Loucy (cell line): ENCODE measurements around the gene CRELD1.
"Not testable (repeated sequence)": the region's sequence is repeated elsewhere in the genome, so short reads cannot be mapped to it uniquely, and the experiment has no call there.

ENCODE experiments used
- H2AFZ ChIP-seq: fragments of 200-600 bp; sonication (generic); 2 replicates; pipeline ENCODE4 v1.6.0; 2016; ENCODE audit warnings: antibody characterized with exemption, mild to moderate bottlenecking, low read length, moderate library complexity
- H3F3A ChIP-seq: fragments of 200-600 bp; 2 replicates; pipeline ENCODE4 v1.6.0; 2016; ENCODE audit warnings: antibody characterized with exemption, low read depth, mild to moderate bottlenecking
- H3K27me3 ChIP-seq: fragments of 200-600 bp; sonication (generic); 2 replicates; pipeline ENCODE4 v1.6.1; 2014; ENCODE audit warnings: low read length, mild to moderate bottlenecking; ENCODE audit not compliant: insufficient read depth, poor library complexity, severe bottlenecking
- H3K36me3 ChIP-seq: fragments of 200-600 bp; sonication (generic); 2 replicates; pipeline ENCODE4 v1.6.1; 2016; ENCODE audit warnings: low read length; ENCODE audit not compliant: insufficient read depth
- H3K4me1 ChIP-seq: fragments of 200-600 bp; sonication (generic); 2 replicates; pipeline ENCODE4 v1.5.1; 2014; ENCODE audit warnings: low read length, mild to moderate bottlenecking; ENCODE audit not compliant: insufficient read depth, poor library complexity, severe bottlenecking
- H3K4me2 ChIP-seq: fragments of 200-600 bp; sonication (generic); 2 replicates; pipeline ENCODE4 v1.6.0; 2014; ENCODE audit warnings: antibody characterized with exemption, low read length, low read depth, mild to moderate bottlenecking; ENCODE audit not compliant: poor library complexity, severe bottlenecking
- H3K4me3 ChIP-seq: fragments of 200-600 bp; sonication (generic); 2 replicates; pipeline ENCODE4 v1.5.1; 2014; ENCODE audit warnings: low read length, mild to moderate bottlenecking, mixed read lengths; ENCODE audit not compliant: poor library complexity, severe bottlenecking
- H3K79me2 ChIP-seq: fragments of 200-600 bp; sonication (generic); 2 replicates; pipeline ENCODE4 v1.6.1; 2014; ENCODE audit warnings: low read length; ENCODE audit not compliant: insufficient read depth
- H3K9ac ChIP-seq: fragments of 200-600 bp; sonication (generic); 2 replicates; pipeline ENCODE4 v1.6.0; 2014; ENCODE audit warnings: mild to moderate bottlenecking, low read depth, low read length, moderate library complexity; ENCODE audit not compliant: poor library complexity, severe bottlenecking
- H3K9me2 ChIP-seq: fragments of 200-600 bp; sonication (generic); replicated peaks from 2 replicates; pipeline ENCODE4 v1.6.1; 2016; ENCODE audit warnings: low read depth, low read length, mixed read lengths
- H3K9me3 ChIP-seq: fragments of 200-600 bp; sonication (generic); 2 replicates; pipeline ENCODE4 v1.6.1; 2014; ENCODE audit warnings: mild to moderate bottlenecking, antibody characterized with exemption, low read length, low read depth; ENCODE audit not compliant: insufficient read depth
- H4K20me1 ChIP-seq: fragments of 200-600 bp; sonication (generic); 2 replicates; pipeline ENCODE4 v1.6.0; 2014; ENCODE audit warnings: antibody characterized with exemption, low read length, mild to moderate bottlenecking; ENCODE audit not compliant: insufficient read depth, poor library complexity, severe bottlenecking
- CTCF ChIP-seq: fragments of 200-600 bp; sonication (generic); conservative IDR thresholded peaks from 2 replicates; pipeline ENCODE4 v1.5.1; 2014; ENCODE audit warnings: mild to moderate bottlenecking, antibody characterized with exemption, low read length
- EZH2phosphoT487 ChIP-seq: fragments of 200-600 bp; IDR thresholded peaks from 2 replicates; pipeline ENCODE4 v1.6.1; 2018; ENCODE audit warnings: antibody characterized with exemption, mild to moderate bottlenecking, moderate library complexity, borderline replicate concordance

The CRELD1 gene

DNA sequence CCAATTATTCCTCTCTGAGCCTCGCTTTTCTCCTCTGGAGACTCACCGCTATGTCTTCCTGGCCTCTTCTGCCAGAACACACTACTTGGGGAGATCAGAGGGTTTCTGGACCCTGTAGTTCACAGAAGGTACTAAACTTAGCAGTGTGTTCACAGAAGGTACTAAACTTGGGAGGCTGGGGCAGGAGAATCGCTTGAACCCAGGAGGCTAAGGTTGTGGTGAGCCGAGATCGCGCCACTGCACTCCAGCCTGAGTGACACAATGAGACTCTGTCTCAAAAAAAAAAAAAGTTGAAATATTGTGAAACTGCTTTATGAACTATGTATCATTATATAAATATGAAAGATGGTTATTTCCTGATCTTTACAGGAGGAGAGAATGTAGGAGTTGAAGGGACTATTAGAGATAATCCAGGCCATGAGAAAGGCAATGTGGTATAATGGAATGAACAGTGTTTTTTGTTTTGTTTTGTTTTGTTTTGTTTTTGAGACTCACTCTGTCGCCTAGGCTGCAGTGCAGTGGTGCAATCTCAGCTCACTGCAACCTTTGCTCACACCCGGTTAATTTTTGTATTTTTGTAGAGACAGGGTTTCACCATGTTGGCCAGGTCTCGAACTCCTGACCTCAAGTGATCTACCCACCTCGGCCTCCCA is 36.8 kb upstream of the CRELD1 start:
- Histone ChIP-seq H4K20me1 (peaks cover 17% of the 10 kb centered on the region), H3K4me1 (peaks cover 41% of the 10 kb centered on the region)
- not testable (repeated sequence) for H3K9ac ChIP-seq

DNA sequence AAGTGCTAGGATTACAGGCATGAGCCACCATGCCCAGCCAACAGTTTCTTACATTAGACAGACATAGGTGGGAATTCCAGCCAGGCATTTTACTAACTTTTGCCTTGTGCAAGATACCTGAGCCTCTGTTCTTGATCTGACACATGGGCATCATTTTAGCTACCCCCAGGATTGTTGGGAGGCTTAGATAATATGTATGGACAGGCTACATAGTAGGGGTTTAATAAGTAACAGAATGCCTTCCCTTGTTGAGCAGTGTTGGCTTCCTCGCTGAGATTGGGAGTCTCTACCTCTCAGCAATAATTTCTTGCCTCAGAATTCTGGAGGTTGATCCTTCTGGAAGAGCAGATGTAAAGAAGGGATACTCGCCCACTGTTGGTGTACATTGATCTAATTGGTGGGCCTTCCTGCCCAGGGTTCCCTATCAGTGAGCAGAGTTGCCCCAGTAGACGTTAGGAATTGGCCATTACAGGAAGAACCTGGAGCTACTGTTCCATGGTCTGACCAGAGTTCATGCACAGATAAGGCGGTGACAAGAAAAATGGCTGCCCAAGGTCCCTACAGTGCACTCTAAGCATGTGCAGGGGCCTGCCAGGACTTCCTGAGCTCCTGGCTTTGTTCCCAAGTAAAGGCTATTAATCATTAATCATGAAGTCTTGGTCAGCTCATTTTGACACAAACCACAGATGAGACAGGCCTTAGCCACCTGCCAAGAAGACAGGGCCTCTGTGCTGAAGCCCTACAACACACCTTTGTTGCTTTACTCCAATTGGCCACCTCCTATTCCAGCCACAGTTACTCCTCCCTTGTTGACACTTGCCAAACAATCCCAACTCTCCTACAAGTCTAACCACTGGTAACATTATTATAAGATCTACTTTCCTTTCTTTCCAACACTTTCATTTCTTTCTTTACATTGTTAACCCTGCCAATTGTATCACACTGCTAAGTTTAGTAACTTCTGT is 35.9 kb upstream of the CRELD1 start:
- Histone ChIP-seq H3K4me3 (no peak overlapping the region), H2AFZ (no peak overlapping the region), H3K79me2 (peaks cover 26% of the 10 kb centered on the region; the same call in 1 of the 2 replicates), H3F3A (peaks cover 8% of the 10 kb centered on the region; the same call in 1 of the 2 replicates), H3K9ac (no peak overlapping the region), H4K20me1 (peaks cover 12% of the 10 kb centered on the region), H3K4me1 (peaks cover 47% of the 10 kb centered on the region), H3K9me3 (no peaks in the 10 kb centered on the region), H3K36me3 (no peaks in the 10 kb centered on the region; the same call in 1 of the 2 replicates), H3K9me2 (no peaks in the 10 kb centered on the region), H3K27me3 (no peaks in the 10 kb centered on the region), H3K4me2 (no peak overlapping the region)
- TF ChIP-seq CTCF = no peak
- TF ChIP-seq EZH2phosphoT487 = no peak

More for the DNA sequence above, 36.8 kb upstream of the CRELD1 start:
- H3K9me3 ChIP-seq, H3K4me3 ChIP-seq, H3K9me2 ChIP-seq, H3K36me3 ChIP-seq, H3K27me3 ChIP-seq, H3K4me2 ChIP-seq, H2AFZ ChIP-seq, H3F3A ChIP-seq: not testable (repeated sequence)
- peaks cover 32% of the 10 kb centered on the region for H3K79me2 ChIP-seq

DNA sequence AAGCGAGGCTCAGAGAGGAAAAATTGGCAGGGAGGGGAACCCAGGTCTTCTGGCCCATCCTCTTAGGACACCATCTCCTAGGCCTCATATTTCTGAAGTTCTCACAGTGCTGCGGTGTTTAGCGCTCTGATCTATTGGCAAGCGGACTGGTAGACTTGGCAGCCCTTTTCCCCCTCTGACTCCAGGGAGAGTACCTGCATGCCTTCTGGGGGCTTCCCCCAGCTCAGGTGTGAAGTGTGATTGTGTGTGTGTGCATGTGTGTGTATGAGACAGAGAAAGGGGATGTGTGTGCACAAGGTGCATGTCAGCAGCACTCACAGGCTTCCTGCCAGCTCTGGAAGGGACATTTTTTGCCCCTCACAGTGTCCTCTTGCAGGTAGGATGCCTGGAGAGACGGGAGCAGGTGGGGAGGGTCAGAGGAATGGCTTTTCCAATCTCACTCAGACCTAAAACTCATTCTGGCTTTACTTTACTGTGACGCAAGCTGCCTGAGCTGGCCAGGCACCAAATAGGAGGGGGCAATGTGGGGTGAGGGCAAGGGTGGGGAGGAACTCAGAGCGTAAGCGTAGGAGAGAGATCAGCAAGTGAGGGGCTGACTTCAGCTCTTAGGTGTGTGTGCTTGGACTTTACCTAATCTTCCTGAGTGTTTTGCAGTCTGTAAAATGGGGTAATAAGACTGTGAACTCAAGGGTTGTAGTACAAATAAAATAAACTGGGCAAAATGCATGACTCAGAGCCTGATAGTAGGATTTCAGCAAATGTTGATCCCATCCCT is 35.0 kb upstream of the CRELD1 start:
- TF ChIP-seq EZH2phosphoT487 (no peak), CTCF (no peak)
- peaks cover 3% of the 10 kb centered on the region for H4K20me1 ChIP-seq
- peaks cover 44% of the 10 kb centered on the region for H3K4me1 ChIP-seq
- no peaks in the 10 kb centered on the region for H3K27me3 ChIP-seq
- no peaks in the 10 kb centered on the region for H3K9me3 ChIP-seq
- H3K4me2 ChIP-seq = no peak overlapping the region
- H3K4me3 ChIP-seq = no peak overlapping the region
- H3K36me3 ChIP-seq = no peaks in the 10 kb centered on the region
- H2AFZ ChIP-seq = no peak overlapping the region
- no peak overlapping the region for H3K9ac ChIP-seq
- peaks cover 7% of the 10 kb centered on the region; the same call in 1 of the 2 replicates for H3F3A ChIP-seq
- H3K9me2 ChIP-seq = no peaks in the 10 kb centered on the region
- H3K79me2 ChIP-seq = peaks cover 26% of the 10 kb centered on the region
